ENCODE results near the gene DPH1.
A peak's percentile ranks its signal among the peaks of the same experiment; 100 is the strongest.

GRCh38 chr17:2058586-2059546, 28.9 kb downstream of the DPH1 start:
- TF ChIP-seq, protein P1, sequence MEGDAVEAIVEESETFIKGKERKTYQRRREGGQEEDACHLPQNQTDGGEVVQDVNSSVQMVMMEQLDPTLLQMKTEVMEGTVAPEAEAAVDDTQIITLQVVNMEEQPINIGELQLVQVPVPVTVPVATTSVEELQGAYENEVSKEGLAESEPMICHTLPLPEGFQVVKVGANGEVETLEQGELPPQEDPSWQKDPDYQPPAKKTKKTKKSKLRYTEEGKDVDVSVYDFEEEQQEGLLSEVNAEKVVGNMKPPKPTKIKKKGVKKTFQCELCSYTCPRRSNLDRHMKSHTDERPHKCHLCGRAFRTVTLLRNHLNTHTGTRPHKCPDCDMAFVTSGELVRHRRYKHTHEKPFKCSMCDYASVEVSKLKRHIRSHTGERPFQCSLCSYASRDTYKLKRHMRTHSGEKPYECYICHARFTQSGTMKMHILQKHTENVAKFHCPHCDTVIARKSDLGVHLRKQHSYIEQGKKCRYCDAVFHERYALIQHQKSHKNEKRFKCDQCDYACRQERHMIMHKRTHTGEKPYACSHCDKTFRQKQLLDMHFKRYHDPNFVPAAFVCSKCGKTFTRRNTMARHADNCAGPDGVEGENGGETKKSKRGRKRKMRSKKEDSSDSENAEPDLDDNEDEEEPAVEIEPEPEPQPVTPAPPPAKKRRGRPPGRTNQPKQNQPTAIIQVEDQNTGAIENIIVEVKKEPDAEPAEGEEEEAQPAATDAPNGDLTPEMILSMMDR (IDR thresholded peaks at IDR 0.05), result peak in 2 of 3 experiments; percentile 72 to 87
- TF ChIP-seq POLR2A (IDR thresholded peaks at IDR 0.05), result no peak

All from vagina (tissue), 2 donors.